ENCODE results near the gene CLCF1.
"Not testable (repeated sequence)": the region's sequence is repeated elsewhere in the genome, so short reads cannot be mapped to it uniquely, and the experiment has no call there.

Gene CLCF1

DNA sequence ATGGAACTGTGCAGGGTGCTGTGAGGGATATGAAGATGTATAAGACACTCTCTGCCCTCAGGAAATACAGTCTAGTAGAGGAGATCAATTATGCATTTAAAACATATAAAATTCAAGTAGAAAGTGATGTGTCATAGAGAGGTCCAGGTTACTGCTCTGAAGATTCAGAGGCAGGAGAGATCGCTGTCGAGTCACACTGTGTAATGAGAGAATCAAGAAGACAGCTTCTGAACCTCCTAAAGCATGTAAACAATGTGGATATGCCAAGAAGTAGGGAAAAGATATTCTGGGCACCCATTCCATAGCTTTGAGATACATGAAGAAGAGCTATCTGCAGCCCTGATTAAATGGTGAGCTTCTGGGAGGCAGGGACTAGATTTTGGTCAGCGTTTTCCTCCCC is 53.4 kb downstream of the CLCF1 start:
- DNase-seq: no peak

DNA sequence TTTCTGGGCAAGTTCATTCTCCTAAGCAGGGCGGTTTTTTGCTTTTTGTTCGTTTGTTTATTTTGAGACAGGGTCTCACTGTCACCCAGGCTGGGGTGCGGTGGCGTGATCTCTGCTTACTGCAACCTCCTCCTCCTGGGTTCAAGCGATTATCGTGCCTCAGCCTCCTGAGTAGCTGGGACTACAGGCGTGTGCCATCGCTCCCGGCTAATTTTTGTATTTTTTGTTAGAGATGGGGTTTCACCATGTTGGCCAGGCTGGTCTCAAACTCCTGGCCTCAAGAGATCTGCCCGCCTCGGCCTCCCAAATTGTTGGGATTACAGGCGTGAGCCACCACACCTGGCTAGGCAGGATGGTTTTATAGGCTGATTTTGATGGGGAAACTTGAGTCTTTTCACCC is 54.5 kb downstream of the CLCF1 start:
- DNase-seq: not testable (repeated sequence)

DNA sequence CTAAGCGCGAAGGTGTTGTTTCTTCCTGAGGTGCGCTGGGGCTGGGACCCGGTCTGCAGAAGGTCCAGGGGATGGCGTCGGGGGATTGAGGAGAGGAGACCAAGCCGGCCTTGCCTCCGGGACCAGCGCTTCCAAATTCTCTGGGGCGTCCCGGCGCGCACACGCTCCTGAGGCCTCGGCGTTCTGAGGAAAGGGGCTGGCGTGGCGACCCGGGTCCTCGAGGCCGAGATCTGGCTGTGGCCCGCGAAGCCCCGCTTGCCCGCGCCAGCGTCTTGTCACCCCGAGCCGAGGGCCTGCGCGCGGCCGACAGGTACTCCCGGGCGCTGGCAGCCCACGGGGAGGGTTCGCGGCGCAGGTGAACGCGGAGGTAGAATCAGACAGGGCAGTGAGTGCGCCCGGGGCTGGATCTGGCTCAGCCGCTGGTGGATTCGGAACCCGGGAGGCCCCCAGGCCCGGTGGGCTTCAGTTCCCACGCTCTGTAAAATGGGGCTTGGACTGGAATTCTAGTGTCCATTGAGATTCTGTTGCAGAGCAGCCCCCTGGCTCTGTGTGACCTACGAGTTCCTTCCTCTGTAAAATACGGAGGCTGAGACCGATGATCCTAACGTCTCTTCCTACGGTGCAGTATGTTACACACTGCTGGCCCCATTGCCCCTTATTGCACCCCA is 55.4 kb downstream of the CLCF1 start:
- no peak for DNase-seq

- DNase-seq: peak; percentile 53
These were observed 56.1 kb downstream of the CLCF1 start for GRCh38 chr11:67317205-67317887.

DNA sequence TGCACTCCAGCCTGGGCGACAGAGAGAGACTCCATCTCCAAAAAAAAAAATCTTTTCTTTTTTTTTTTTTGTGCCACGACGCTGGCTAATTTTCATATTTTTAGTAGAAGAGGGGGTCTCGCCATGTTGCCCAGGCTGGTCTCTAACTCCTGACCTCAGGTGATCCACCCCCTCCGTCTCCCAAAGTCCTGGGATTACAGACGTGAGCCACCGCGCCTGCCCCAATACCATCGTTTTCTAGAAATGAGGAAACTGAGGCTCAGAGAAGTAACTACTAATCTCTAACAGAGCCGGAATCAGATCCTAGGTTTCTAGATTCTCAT is 56.6 kb downstream of the CLCF1 start:
- DNase-seq: no peak

DNA sequence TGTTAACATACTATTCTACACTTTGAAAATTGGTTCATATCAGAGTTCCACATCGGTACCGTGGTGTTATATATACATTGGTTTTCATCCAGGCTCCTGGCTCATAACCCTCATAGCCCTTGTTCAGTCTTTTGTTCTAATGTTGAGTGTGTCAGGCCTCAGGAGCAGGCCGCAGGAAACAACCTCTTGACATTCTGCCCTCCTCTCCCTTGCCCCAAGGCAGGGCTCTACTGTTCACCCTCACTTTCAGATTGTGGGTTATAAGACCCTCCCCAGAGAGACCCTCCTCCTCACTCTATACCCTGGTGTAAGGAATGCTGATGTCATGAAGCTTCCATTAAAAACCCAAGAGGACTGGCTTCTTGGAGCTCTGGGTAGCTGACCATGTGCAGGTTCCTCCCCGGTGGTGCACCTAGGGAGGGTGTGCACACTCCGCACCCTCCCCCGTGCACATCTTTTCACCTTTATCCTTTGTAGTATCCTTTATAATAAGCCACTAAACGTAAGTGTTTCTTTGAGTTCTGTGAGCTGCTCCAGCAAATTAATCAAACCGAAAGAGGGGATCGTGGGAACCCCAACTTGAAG is 58.0 kb downstream of the CLCF1 start:
- DNase-seq: no peak

DNA sequence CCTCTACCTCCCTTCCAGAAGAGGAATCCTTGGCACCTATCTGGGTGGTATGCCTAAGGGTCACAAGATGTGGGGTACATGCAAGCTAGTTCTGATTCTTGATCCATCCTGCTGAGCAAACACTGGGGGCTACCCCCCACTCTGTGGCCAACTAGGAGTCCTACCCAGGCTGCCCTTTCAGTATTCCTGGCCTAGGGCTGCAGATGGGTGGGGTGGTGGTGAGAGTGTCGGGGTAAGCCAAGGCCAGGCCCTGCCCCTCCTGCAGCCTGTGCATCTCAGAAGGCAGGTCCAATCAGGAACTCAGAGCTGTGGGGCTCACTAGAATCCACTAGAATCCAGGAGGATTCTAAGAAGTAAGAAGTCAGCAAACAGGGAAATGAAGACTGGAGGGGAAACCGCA is 59.2 kb downstream of the CLCF1 start:
- DNase-seq: no peak

Measured in NCI-H524 treated with DMSO at 0.1 percent for 48 hours (cell line).